GM12878 (cell line): ENCODE results near the gene TTC39B. TPM values are rescaled to one million over a fixed set of nuclear protein-coding genes. Genes with fewer than 3 reads are reported as not detected.

Experiments used
- ATAC-seq: fragments of 200-7000 bp; cut with Tn5 transposase; 3 replicates; pipeline ENCODE4 v1.9.1; 2020; ENCODE audit warnings: mild to moderate bottlenecking, moderate library complexity
- BruUV-seq: library from RNA; stranded (reverse); fragments of 400-500 nt; replicated peaks from 2 replicates; lab custom pipeline; 2021; lab: Mats Ljungman, UMichigan
- CTCF ChIA-PET: fragments of 300-600 bp; sonication (Branson Sonifier 250); formaldehyde crosslinking; extraction: SDS; loops from one replicate; lab custom pipeline; 2021; ENCODE audit warnings: inconsistent platforms; lab: Yijun Ruan, JAX
- POLR2A ChIA-PET: fragments of 350-600 bp; formaldehyde crosslinking; extraction: SDS; loops from one replicate; lab custom pipeline; 2021; ENCODE audit warnings: inconsistent platforms; lab: Charles Lee
- RAD21 ChIA-PET: fragments of 300-600 bp; sonication (Branson Sonifier 250); formaldehyde crosslinking; loops from one replicate; lab custom pipeline; 2023; ENCODE audit warnings: antibody characterized with exemption; ENCODE audit not compliant: unreplicated experiment; lab: Charles Lee
- SMC1A ChIA-PET: fragments of 300-600 bp; sonication (Branson Sonifier 250); formaldehyde crosslinking; loops from one replicate; lab custom pipeline; 2023; ENCODE audit not compliant: unreplicated experiment, uncharacterized antibody; lab: Charles Lee
- DNase-seq: peaks from one replicate; pipeline ENCODE4 v3.0.0-alpha.2; 2011; ENCODE audit warnings: low read depth, low spot score
- FAIRE-seq: peaks from 3 replicates; lab custom pipeline; 2011; peaks lifted over from hg19 to GRCh38; lab: Jason Lieb, UNC
- H2AFZ ChIP-seq: 2 replicates; pipeline ENCODE4 v1.6.0; 2011; ENCODE audit warnings: low read depth, low read length, control low read depth; ENCODE audit not compliant: control insufficient read depth
- H3K27ac ChIP-seq: 2 replicates; pipeline ENCODE4 v1.5.1; 2011; ENCODE audit warnings: control low read depth; ENCODE audit not compliant: control insufficient read depth, insufficient read depth
- H3K27me3 ChIP-seq, 2 experiments: replicated peaks in 1 of 2; 2 replicates each; pipeline versions ENCODE4 v1.6.0 to v1.6.1; 2011; ENCODE audit warnings: low read length in 1 of 2; ENCODE audit not compliant: control insufficient read depth in 2 of 2, insufficient read depth in 2 of 2
- H3K36me3 ChIP-seq, 2 experiments: 2 replicates each; pipeline ENCODE4 v1.5.1; 2011; ENCODE audit warnings: low read length in 1 of 2; ENCODE audit not compliant: control insufficient read depth in 2 of 2, insufficient read depth in 2 of 2
- H3K4me1 ChIP-seq: 2 replicates; pipeline ENCODE4 v1.6.1; 2011; ENCODE audit warnings: mild to moderate bottlenecking, low read length, moderate library complexity, mixed read lengths; ENCODE audit not compliant: control insufficient read depth, insufficient read depth
- H3K4me2 ChIP-seq: 2 replicates; pipeline ENCODE4 v1.6.0; 2011; ENCODE audit warnings: control low read depth; ENCODE audit not compliant: control insufficient read depth, insufficient read depth
- H3K4me3 ChIP-seq: fragments of 200-600 bp; sonication (generic); 2 replicates; pipeline ENCODE4 v1.5.1; 2016
- H3K79me2 ChIP-seq: 2 replicates; pipeline ENCODE4 v1.6.0; 2011; ENCODE audit warnings: low read length; ENCODE audit not compliant: control insufficient read depth, insufficient read depth
- H3K9ac ChIP-seq: 2 replicates; pipeline ENCODE4 v1.8.0; 2011; ENCODE audit warnings: low read length, control low read depth, mixed read lengths; ENCODE audit not compliant: control insufficient read depth, insufficient read depth
- H3K9me3 ChIP-seq: replicated peaks from 3 replicates; pipeline ENCODE4 v1.5.1; 2011; ENCODE audit warnings: mild to moderate bottlenecking, low read length; ENCODE audit not compliant: control insufficient read depth, insufficient read depth
- H4K20me1 ChIP-seq: 2 replicates; pipeline ENCODE4 v1.6.0; 2011; ENCODE audit not compliant: control insufficient read depth, insufficient read depth
- ATF7 ChIP-seq: fragments of 450-650 bp; IDR thresholded peaks from 2 replicates; pipeline ENCODE4 v1.6.1; 2016; ENCODE audit warnings: low read depth, mild to moderate bottlenecking
- BACH1 ChIP-seq: fragments of 450-650 bp; IDR thresholded peaks from 2 replicates; pipeline ENCODE4 v1.6.1; 2017; ENCODE audit warnings: mild to moderate bottlenecking, borderline replicate concordance
- CEBPB ChIP-seq, 2 experiments: fragments of 150-350 bp in 1 of 2; IDR thresholded peaks; 2 replicates each; pipeline ENCODE4 v1.6.1; 2012 to 2014; ENCODE audit warnings: low read depth in 2 of 2, low read length in 2 of 2, borderline replicate concordance in 1 of 2, inconsistent platforms in 1 of 2
- E2F8 ChIP-seq: fragments of 450-650 bp; IDR thresholded peaks from 2 replicates; pipeline ENCODE4 v1.6.1; 2018; ENCODE audit warnings: mild to moderate bottlenecking, low read depth, moderate library complexity; ENCODE audit not compliant: partially characterized antibody
- KAT2A ChIP-seq: conservative IDR thresholded peaks from 2 replicates; pipeline ENCODE4 v1.6.1; 2011; ENCODE audit warnings: low read depth, low read length; ENCODE audit not compliant: control insufficient read depth
- MXI1 ChIP-seq: fragments of 150-350 bp; IDR thresholded peaks from 2 replicates; pipeline ENCODE4 v1.6.1; 2011; ENCODE audit warnings: low read depth, mild to moderate bottlenecking, inconsistent platforms, low read length, improper control_type of control experiment
- SIN3A ChIP-seq: IDR thresholded peaks from 2 replicates; pipeline ENCODE4 v1.6.1; 2012; ENCODE audit warnings: low read depth, low read length, improper control_type of control experiment
- TARDBP ChIP-seq: IDR thresholded peaks from 2 replicates; pipeline ENCODE4 v1.6.1; 2016; ENCODE audit warnings: borderline replicate concordance
- TBL1XR1 ChIP-seq: IDR thresholded peaks from 2 replicates; pipeline ENCODE4 v1.6.1; 2012; ENCODE audit warnings: low read depth, low read length, improper control_type of control experiment
- YY1 ChIP-seq: IDR thresholded peaks from 2 replicates; pipeline ENCODE4 v1.6.1; 2011; ENCODE audit warnings: low read depth, mild to moderate bottlenecking, low read length
- WGBS: methylation state at CpG from one replicate; pipeline ENCODE4 v1.1.6; 2016; ENCODE audit warnings: low lambda C conversion rate; ENCODE audit not compliant: insufficient replicate concordance, insufficient coverage; ENCODE audit errors: missing lambda C conversion rate; 5-methylcytosine and 5-hydroxymethylcytosine counted together
- in situ Hi-C: fragments of 300-500 bp; cut with MboI; formaldehyde crosslinking; loops from 9 replicates; pipeline ENCODE4 v1.14.3; 2018; ENCODE audit warnings: mixed read lengths
- intact Hi-C: fragments of 100-400 bp; cut with micrococcal nuclease; formaldehyde crosslinking; loops from one replicate; pipeline ENCODE4 v1.14.2; 2022; ENCODE audit not compliant: unreplicated experiment
- polyA plus RNA-seq, 11 experiments: library from polyadenylated mRNA; depleted of rRNA in 4 of 11; unstranded in 6 of 11; stranded (reverse) in 5 of 11; fragments of >200 nt; fragmentation: Nextera tagmentation in 4 of 11; fragmentation: Illumina TruSeq in 1 of 11; extraction: Ambion mirVana in 4 of 11; extraction: Trizol in 1 of 11; gene quantifications; 1 replicate in 1 of 11; 2 replicates in 10 of 11; pipeline versions ENCODE4 v1.2.1 to v1.2.3, GENCODE V29; 2011 to 2016; ENCODE audit warnings: inconsistent platforms in 2 of 11, missing spikeins in 2 of 11, low read depth in 1 of 11
- total RNA-seq, 4 experiments: library from RNA; depleted of rRNA in 3 of 4; stranded (reverse); fragments of >200 nt in 3 of 4; fragmentation: Illumina TruSeq in 1 of 4; extraction: Trizol in 1 of 4; gene quantifications; 2 replicates each; pipeline versions ENCODE4 v1.2.1 to v1.2.3, GENCODE V29; 2013 to 2021

The TTC39B gene
- total and polyA plus RNA-seq, 10 of the 15 experiments (the other 5 are each of a cell fraction or from before 2014, with no cell fraction given) = 0.68 to 2.5 (median 1.5) TPM

- 0% methylated on average over 1 of the region's 1 CpG for WGBS
- intact Hi-C loops = no loop called here
- no peak for DNase-seq
- ATAC-seq = no peak
- BruUV-seq = no TSS peak
- H2AFZ ChIP-seq = no peak overlapping the region
- no peak overlapping the region for H3K4me2 ChIP-seq
- POLR2A ChIA-PET = no interaction called here
- H4K20me1 ChIP-seq = no peaks in the 10 kb centered on the region
- TF ChIP-seq YY1 (no peak), CEBPB (IDR thresholded peaks at IDR 0.05; ENCODE audit: borderline replicate concordance in 1 of 2, low read depth in 2 of 2, low read length in 2 of 2) (no peak), KAT2A (no peak), TARDBP (no peak), ATF7 (no peak), TBL1XR1 (no peak), SIN3A (no peak), BACH1 (no peak), MXI1 (no peak), E2F8 (no peak)
- no peak overlapping the region for H3K4me3 ChIP-seq
- no peaks in the 10 kb centered on the region for H3K36me3 ChIP-seq
- RAD21 ChIA-PET = no interaction called here
- SMC1A ChIA-PET = no interaction called here
- H3K4me1 ChIP-seq = no peaks in the 10 kb centered on the region
- in situ Hi-C loops = no loop called here
- CTCF ChIA-PET = no interaction called here
- H3K27me3 ChIP-seq = no peaks in the 10 kb centered on the region
- no peaks in the 10 kb centered on the region for H3K9me3 ChIP-seq
- no peak overlapping the region for H3K9ac ChIP-seq
- H3K79me2 ChIP-seq = no peaks in the 10 kb centered on the region
- H3K27ac ChIP-seq = no peak overlapping the region
- no peak for FAIRE-seq
Observed at GRCh38 chr9:15253786-15254185, 53.2 kb downstream of the TTC39B start.
